GM19468 (cell line): ENCODE measurements around the gene ZFAND5.

Experiments
- ATAC-seq: cut with Tn5 transposase; IDR thresholded peaks from one replicate; pipeline ENCODE4 v1.9.1; 2021; ENCODE audit warnings: mild to moderate bottlenecking, moderate library complexity, moderate number of reproducible peaks; ENCODE audit not compliant: unreplicated experiment; ENCODE audit errors: extremely low read depth

Gene ZFAND5

DNA sequence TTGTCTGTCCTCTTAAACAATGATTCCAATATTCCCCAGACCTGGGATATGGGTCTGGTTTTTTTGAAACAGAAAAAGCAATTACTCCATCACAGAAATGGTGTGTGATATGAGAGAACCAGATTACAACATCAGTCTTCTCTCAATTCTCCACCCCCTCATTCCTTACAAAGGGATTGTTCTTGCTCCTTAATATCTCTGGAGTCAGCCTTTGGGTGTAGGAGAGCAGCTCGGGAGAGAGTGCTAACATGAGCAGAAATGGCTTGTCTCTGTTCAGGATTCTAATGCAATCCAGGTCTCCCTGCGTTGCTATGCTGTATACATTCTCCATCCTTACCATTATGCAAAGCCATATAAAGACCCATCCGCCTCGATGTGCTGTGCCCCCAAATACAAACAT is 32.7 kb downstream of the ZFAND5 start:
- no peak for ATAC-seq

DNA sequence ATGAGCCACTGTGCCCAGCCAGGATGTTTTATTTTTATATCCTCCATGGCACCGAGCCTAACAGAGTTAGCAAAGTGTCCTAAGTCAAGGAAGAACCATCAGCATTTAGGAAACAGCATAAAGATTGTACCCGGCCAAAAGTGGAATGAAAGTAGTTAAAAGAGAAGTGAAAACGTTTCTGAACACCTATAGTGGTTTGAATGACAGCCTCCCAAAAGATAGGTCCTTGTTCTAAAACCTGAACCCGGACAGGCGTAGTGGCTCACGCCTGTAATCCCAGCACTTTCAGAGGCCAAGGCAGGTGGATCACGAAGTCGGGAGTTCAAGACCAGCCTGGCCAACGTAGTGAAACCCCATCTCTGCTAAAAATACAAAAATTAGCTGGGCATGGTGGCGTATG is 37.4 kb downstream of the ZFAND5 start:
- ATAC-seq: no peak

DNA sequence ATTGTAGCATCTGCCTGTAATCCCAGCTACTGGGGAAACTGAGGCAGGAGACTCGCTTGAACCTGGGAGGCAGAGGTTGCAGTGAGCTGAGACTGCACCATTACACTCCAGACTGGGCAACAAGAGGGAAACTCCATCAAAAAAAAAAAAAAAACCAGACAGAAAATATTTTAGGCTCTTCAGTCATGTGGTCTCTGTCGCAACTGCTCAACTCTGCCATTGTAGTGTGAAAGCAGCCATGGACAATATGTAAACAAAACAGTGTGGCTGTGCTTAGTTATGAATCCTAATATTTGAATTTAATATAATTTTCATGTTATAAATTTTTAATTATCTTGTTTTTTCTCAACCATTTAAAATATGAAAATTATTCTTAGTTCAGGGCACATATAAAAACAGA is 38.4 kb downstream of the ZFAND5 start:
- no peak for ATAC-seq

DNA sequence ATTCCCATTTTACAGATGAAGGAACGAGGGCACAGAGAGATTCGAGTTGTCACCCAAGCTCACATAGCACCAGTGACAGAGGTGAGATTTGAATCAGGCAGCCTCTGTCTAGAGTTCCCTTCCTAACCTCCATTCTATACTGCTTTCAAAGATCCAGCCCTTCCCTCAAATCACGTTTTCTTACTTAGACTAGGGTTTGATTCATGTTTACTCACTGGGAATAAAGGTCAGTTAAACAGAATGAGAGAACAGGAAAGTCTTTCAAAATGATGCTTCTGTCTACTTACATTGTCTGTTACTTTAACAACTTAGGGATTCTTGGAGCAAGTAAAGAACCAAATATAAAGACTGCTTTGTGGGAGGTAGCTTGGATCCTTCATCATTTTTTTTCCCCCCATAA is 40.0 kb downstream of the ZFAND5 start:
- no peak for ATAC-seq

DNA sequence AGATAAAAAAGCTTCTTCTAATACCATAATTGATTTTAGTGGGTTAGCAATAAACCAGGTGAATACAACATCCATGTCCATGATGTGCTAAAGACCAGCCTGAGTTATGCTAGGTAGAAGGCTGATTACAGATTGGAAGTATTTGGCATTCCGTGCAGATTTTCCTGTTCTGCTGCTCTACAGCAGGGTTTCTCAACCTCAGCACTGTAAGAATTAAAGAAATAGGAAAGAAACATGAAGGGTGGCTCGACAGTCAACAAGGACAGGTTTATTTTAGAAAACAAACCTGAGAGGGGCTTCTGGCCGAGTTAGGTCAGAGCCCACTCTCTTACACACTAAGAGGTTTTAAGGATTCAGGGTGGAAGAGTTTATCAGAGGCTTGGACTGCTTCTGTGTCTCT is 42.3 kb downstream of the ZFAND5 start:
- no peak for ATAC-seq

DNA sequence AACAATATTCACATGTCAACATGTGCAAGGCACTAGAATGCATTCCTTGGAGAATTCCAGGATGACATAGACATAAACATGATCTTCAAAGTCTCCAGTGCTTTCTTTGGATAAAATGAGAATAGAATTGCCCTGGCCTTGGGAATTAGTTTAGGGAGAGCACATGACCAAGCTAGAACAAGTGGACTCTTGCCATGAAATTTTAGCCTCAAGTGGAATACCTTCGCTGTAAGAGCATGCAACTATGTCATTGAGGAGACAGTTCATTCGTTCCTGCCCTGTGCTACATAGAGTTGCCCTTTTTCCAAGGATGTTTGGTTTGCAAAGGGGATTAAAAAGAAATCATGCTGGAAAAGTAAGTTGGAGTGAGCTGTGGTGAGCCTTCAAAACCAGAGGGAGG is 42.7 kb downstream of the ZFAND5 start:
- ATAC-seq: no peak

DNA sequence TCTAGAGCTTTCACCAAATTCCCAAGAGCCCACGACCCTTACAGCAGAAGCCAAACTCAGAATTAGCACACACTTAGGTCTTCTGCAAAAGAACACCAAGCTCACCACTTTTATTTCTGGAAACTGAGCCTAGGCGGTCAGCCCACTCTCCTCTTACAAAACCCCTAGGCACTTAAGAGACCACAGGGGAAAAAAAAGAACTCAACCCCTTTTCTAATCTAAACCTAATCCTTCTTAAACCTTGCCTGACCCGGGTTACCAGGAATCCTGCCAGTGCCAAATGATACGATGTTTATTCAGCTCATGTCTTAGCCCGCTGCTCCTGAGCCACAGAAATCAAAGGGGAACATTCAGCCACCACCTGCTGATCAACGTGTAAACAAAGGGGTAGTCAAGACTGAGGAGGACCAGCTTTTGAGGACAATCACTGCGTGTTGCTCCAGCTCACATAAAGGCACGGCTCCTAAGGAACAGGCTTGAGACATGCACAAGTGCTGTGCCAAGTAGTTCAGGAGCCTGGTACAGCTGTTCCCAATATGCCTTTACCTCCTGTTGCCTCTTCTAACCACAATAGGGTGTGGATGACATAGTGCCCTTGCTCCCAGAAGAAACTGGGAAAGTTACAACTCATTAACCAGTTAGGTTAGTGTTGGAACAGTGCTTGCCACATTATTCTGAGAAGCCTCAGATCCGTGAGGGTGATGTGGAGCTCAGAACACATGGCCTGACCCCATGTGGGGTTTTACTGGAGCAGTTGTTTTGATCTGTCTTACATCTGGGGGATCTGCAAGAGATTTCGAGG is 49.3 kb downstream of the ZFAND5 start:
- no peak for ATAC-seq

DNA sequence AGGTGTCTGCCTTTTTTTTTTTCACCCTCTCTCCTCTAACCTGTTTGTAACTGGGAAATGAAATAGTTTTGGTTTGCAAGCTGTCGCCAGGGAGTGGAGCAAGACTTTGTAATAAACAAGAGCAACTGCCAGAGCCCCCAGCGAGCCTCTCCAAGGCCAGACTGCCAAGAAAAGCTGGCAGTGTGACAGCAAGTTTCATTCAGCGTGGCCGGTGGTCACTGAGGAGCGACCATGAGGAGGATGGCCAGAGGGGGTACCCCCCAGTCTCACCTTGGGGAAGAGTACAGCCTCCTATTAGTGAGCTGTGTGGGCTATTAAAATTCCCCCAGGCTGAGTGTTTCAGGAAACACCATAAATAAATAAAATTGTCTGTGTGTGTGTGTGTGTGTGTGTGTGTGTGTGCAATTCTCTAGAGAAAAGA is 49.9 kb downstream of the ZFAND5 start:
- no peak for ATAC-seq

DNA sequence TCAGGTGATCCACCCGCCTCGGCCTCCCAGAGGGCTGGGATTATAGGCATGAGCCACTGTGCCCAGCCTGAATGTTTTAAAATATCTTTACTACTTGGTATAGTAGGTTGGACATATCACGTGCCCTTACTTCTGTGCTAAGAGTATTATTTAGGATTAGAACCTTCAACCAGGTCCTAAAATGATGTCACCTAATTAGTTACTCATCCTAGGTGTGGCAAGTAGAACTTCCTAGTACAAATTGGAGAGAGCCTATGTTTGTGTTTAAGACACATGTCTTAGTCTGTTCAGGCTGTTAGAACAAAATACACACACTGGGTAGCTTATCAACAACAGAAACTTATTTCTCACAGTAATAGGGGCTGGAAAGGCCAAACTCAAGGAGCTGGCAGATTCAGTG is 51.5 kb downstream of the ZFAND5 start:
- ATAC-seq: no peak

DNA sequence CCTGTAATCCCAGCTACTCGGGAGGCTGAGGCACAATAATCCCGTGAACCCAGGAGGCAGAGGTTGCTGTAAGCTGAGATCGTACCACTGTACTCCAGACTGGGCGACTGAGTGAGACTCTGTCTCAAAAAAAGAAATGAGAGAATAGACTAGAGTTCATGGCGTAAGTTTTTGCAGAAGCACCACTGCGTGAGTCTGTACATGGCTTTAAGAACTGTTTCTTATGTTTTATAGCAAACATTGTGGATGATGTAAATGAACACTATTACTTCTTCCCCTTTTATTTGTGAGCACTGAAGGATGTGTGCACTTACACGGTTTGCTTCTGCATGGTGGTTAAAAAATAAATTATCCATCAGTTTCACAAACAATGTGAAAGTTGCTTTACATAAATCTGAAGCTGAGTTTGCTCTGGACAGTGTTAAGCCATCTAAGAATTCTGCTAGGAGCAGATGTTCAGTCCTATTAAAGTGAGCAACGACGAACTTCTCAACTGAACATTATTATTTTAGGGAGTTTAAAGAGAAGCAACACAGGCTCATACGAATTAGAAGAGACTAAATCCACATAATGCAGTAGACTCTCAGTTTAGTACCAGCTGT is 52.5 kb downstream of the ZFAND5 start:
- ATAC-seq: peak; percentile 71

DNA sequence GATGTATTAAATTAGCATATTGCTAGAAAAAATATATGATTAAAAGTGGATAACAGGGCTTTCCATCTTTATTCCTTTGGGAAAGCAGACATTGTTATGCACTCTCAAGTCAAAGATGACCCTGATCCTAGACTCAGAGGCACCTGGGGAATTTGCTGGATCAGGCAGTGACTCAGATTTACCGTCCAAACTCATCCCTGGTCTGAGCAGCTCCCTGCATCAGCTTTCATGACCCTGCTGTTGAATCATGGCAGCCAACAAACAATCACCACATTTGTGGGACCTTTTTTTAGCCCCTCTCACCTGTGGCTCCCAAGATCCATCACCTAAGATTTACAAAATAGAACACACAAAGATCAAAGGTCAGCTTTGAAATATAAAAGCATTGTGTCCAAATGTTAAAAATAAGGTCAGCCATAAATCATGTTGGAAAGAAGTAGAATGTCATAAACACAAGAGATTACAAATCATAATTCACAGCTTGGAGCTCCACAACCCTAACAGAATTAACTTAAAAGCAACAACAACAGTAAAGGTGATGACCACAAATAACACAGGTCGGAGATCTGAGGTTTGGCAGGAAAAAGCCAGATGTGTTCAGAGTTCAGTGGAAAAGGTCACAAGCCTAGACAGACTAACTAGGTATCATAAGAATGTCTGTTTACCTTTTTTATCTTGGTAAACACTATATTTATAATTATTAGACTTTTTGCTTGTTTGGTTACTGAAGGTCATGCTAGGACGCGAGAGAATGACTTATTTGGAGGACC is 55.5 kb downstream of the ZFAND5 start:
- no peak for ATAC-seq

DNA sequence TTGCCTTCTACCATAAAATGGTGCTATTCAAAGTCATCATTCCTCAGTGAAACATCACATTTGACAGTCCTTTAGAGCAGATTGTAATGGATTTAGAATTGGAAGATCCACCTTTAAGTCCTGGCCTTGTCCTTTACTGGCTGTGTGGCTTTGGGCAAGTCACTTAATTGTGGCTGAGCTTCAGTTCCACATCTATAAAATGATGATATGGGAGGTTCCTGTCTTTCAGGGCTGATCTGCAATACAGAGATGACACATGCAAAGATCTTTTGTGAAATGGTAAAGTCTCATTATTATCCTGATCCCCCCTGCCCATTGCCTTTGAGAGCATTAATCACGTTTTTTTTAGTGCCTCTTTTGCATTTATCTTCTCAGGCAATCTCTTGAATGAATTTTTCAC is 58.2 kb downstream of the ZFAND5 start:
- ATAC-seq: no peak

DNA sequence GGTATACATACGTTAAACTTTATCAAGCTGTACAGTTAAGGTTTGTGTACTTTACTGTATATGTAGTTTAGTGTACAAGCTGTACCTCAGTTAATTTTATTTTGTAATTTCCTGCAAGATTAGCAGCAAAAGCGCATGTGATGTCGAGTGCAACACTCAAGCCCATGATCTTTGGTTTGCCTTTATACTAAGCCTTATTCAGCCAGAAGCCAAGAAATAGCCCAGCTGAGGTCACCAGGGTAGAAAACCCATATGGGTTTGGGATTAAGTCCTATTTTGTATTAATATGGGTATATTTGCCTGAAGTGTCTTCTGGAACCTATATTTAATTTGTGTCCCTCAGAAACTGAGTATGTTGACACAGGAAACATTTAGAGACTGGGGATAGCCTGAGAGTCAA is 59.3 kb downstream of the ZFAND5 start:
- ATAC-seq: no peak

DNA sequence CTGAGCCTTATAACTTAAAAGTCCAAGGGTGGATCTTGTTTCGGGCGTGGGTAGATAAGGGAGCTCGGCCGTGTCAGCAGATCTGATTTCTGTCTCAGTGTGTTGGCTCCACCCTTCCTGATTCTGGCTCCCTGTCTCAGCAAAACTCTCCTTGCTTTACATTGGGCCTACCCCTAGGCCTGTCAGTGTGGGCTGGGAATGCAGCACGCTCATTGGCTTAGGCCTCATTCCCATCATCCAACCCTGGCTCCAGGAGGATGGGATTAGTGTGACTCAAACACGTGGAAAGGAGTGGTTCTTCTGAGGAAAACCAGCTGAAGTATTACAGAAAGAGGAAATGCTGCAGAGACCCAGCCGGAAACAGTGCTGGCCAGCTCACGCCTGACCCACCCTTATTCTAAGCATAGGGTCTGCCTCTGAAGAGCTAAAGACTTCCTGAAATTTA is 59.9 kb downstream of the ZFAND5 start:
- ATAC-seq: no peak

DNA sequence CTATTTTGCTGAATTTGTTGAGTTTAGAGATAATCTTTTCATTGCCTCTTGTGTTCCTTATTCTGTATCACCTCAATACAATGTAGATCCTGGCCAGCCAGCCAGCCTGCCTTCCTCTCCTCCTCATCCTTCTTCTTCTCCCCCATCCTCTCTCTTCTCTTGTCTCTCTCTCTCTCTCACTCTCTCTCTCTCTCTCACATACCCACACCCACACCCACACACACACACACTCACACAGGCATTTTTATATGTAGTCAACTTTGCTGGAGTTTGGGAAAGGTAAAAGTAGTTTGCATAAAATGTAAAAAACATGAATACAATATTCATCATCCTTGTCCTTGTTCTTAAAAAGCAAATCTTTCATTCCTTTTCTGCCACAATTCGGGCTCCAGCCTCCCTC is 60.5 kb downstream of the ZFAND5 start:
- ATAC-seq: no peak
